ENCODE results near the gene CSNK2A3.

DNA sequence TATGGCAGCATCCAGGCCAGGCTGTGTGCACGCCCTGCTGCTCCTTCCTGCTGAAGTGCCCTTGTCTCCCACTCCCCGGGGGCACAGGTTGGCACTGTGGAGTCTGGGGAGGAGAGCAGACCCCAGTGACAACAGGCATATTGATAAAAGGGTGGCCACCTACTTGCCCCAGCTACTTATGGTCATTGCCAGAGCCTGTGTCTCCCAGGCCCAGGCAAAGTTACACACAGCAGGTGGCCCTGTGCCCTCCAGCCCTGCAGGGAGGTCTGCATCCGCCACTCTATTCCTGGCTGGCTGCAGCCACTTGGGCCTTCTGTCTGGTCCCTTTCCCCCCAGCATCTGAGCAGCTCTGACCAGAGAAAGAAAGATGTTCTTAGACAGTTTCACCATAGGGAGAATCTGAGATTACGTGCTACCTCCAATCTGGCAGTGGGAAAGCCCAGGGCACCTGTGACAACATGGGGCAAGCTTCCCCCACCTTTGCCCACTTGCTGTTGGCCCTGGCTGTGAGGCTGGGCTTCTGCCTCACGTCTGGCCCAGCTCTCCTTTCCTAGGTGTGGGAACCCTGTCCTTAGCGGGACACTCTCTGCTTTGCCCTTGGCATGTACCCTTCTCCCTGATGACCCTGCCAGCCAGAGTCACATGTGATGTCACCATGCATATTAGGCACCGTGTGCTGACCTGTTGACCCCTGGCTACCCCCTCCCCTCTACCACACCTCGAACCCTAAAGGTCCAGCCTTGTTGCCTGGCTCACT is 25.3 kb upstream of the CSNK2A3 start:
- TF ChIP-seq POLR2A (IDR thresholded peaks at IDR 0.05; ENCODE audit: low read depth, low read length) (no peak), TAF1 (IDR thresholded peaks at IDR 0.05; ENCODE audit: borderline replicate concordance, low read depth, low read length) (no peak)

Measured in GM12892 (cell line).